HG03439 (cell line): ENCODE measurements around the gene C1orf159.
"Not testable (repeated sequence)": the region's sequence is repeated elsewhere in the genome, so short reads cannot be mapped to it uniquely, and the experiment has no call there.

ENCODE experiments used
- ATAC-seq: cut with Tn5 transposase; IDR thresholded peaks from one replicate; pipeline ENCODE4 v1.9.1; 2021; ENCODE audit warnings: mild to moderate bottlenecking, moderate library complexity; ENCODE audit not compliant: unreplicated experiment

The C1orf159 gene

DNA sequence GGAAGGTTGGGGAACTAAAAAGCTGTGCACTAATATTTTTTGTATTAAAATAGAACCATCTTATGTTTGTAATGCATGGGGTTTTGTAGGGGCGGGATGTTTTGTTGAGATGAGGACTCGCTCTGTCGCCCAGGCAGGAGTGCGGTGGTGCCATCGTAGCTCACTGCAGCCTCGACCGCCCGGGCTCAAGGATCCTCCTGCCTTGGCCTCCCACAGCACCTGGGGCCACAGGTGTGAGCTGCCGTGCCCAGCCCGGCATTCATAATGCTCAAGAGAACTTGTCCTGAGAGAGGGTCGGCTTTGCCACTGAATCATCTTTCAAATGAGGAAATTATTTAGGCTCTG is 3.0 kb upstream of the C1orf159 start:
- ATAC-seq = no peak

DNA sequence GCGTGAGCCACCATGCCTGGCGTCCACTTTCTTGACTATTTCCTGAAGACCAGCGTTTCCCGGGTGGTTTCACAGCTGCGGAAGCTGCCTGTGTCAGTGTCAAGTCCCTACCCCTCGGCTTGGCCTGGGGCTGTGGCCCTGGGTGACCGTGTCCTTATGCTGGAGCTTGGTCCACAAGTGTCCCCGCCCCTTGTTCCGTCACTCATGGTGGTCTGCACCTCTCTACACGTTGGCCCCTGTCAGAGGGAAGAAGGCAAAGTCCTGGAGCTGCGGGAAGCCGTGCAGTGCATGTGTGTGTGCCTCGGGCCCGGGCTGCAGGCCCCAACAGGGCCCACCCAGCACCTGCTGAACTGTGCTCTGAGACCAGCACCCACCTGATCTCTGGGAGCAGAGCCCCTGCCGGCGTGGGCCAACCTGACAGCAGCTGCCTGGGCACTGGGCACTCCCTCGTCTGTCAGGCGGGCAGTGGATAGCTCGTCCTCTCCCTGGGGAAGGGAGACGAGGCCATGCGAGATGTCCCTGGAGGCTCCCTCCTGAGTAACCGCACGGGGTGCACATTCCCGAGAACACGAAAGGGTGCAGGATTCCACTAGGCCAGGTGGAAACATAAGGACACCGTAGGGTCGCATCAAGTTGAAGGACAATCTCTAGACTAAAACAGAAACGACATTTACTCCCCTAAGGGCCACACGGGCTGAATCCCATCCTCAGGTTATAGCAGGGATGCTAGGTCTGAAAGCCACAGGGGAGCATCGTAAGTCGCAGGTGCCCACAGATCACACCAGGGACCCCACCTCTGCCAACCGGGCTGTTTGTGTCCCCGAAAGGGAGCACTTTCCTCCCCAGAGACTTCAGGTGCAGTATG is 2.4 kb upstream of the C1orf159 start:
- ATAC-seq = no peak

DNA sequence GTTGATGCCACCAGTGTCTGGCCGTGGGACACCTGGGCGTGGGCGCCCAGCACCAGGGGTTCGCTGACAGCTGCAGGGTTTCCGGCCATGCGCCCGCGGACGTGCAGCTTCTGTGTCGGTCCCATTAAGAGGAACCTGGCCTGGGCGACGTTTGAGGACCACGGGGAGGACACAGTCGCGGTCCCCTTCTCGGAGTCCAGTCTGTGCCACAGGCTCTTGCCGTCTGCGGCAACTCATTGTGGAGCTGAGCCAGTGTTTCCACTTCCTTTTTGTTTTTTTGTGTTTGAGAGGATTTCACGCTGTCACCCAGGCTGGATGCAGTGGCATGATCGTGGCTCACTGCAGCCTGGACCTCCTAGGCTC is 1.6 kb upstream of the C1orf159 start:
- no peak for ATAC-seq

DNA sequence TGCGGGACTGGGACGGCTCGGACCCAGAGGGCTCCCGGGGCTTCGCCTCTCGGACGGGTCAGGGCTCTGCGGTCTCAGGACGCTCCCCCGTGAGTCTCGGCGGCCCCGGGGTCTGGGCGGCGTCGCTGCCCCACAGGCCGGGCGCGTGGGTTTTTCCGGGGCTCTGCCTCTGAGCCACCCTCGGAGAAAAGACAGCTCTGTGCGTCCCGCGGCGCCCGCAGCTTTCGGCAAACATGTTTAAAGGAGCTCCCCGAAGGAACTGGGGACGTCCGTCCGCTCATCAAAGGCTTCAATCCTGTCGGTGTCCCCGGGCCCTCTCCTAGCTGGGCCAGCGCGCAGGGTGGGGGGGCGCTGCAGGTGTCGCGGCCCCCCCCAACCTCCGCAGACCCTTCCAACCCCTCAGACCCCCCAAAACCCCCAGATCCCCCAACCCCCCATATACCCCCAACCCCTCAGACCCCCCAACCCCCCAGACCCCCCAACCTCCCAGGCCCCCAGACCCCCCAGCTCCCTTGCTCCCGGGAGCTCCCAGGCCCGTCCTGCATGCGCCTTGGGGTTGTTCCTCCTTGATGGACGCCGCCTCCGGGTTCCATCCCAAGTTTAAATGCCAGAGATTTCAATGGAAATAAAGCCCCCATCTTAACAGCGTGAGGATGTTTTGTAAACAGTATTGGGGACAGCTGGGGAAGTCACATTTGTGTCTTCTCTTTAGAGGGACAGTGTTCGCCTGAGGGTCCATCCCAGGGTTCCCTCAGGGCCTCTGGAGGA is 996 bp upstream of the C1orf159 start:
- no peak for ATAC-seq

DNA sequence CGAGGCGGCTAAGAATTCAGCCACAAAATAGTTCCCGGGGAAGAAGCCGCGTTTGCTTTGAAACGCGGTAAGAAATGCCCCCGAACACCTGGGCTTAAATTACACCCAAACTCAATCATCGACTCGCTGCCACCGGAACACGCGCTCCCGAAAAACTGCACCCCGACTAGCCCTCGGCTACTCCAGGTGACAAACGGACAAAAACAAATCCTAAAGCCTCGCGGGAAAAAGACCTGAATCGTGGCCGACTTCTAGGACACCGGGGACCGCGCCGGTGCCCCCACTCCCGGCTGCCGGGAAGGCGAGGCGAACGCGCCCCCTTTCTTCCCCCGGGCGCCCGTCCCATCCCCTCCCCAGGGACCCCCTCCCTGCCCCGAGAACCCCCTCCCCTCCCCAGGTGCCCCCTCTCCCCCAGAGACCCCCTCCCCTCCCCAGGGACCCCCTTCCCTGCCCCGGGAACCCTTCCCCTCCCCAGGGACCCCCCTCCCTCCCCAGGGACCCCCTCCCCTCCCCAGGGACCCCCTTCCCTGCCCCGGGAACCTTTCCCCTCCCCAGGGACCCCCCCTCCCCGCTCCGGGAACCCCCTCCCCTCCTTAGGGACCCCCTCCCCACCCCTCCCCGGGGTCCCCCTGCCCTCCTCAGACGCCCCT is 628 bp downstream of the C1orf159 start:
- ATAC-seq = no peak

DNA sequence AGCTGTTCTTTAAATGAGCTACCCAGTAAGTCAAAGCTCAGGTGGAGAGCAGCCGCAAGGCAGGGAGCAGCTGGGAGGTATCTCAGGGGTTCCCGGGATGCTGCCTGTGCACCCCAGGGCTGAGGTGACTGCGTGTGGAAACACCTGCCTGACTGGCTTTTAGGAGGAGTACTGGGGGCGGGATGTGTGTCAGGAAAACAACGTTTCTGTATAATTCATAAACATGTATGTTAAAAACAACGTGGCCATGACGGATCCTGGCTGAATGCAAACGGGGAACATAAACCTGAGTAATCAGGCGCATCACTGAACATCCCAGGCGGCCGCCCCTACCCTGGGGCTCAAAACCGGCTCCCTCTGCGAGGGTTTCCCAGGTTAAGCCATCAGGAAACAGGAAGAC is 1.5 kb downstream of the C1orf159 start:
- no peak for ATAC-seq

DNA sequence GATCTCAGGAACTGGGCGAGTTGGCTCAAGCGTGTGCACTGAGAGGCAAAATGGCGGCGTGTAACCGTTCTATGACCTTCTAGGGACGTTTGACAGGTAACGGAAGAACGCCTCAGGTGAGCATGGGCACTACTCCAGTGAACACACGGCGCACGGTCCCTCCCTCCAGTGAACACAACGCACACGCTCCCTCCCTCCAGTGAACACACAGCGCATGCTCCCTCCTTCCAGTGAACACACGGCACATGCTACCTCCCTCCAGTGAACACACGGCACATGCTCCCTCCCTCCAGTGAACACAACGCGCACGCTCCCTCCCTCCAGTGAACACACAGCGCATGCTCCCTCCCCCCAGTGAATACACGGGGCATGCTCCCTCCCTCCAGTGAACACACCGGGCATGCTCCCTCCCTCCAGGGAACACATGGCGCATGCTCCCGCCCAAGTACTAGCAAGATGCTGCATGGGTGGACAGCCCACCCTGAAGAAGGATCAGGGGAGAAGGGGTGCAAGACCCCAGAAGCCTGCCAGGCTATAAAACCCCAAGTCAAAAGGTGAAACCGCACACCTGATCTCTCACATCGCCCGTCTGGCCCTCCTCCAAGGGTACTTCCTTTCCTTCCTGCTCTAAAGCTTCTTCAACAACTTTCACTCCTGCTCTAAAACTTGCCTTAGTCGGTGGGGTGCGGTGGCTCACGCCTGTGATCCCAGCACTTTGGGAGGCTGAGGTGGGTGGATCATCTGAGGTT is 3.5 kb downstream of the C1orf159 start:
- no peak for ATAC-seq

DNA sequence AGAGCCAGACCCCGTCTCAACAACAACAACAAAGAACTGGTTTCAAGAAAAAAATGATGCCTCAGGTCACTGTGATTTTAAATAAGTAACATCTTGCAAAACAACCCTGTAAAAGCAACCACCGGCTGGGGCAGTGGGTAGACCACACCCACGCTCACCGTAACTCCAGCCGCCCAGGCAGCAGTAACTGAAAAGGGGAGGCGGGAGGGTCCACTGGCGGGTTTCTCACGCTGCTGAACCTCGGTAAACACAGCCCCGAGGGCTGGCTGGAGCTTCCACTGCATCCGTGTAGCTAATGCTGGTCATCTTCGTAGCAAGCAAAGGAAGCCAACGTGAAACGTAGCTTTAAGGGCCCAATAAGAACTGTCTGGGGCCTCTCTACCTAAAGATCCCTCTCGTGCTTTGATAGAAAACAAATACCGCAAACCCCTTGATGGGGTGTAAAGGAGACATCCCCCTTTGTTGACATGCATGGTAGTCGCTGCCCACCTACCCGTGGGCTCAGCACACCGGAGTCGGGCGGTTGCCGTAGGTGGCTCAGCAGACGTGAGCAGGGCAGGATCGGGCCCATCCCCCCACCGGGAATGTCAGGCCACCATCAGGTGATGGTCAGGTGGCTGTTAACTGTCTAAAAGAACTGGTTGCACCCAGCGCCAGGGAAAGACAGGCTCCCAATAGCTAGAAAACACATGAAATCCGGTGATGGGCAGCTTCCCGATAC is 4.2 kb downstream of the C1orf159 start:
- ATAC-seq = no peak

DNA sequence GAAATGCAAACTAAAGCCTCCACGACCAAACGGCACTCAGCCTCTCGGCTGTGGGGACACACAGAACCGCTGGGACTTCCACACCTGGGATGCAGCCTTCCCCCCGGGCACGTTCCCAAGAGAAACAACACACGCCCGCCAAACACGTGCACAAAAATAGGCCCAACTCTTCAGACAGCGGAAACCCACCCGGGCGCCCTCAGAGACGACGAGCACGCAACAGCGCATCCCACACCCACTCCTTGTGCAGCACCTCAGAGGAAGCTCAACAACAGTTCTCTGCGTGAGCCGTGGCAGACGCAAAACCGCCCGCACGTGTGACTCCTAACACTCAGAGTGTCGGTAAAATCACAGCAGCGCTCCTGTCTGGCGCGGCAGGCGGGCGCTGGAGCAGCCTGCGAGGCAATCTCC is 5.3 kb downstream of the C1orf159 start:
- no peak for ATAC-seq

DNA sequence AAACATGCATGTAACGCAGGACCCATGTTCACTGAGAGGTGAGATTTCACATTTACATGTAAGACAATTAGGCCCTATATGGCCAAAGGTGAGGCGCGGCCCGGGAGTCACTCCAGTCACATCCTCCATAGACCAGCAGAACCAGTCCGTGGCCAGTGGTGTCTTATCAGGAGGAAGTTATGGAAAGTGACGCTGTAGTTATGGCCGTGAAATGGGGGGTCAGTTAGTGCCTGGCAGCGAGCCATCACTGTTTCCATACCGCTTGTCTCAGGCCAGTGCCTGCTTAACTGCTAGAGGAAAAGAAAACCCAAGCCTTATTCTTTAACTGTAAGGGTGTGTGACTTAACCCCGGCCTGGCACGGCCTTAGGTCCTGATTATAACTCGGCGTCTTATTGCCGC is 6.1 kb downstream of the C1orf159 start:
- ATAC-seq = no peak

DNA sequence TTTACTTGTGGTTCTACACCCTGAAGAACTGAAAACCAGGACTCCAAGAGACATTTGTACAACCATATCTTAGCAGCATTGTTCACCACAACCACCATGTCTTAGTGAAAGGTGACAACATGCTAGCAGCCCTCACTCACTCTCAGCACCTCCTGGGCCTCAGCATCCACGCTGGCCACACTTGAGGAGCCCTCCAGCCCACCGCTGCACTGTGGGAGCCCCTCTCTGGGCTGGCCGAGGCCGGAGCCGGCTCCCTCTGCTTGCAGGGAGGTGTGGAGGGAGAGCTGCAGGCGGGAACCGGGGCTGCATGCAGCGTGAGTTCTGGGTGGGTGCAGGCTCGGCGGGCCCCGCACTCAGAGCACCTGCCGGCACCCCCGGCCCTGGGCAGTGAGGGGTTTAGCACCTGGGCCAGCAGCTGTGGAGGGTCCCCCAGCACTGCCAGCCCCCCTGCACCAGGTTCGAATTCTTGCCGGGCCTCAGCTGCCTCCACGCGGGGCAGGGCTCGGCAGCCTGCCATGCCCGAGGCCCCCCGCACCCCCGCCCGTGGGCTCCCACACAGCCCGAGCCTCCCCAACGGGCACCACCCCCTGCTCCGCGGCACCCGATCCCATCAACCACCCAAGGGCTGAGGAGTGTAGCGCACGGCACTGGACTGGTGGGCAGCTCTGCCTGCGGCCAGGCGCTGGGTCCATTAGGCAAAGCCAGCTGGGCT is 9.2 kb downstream of the C1orf159 start:
- no peak for ATAC-seq

DNA sequence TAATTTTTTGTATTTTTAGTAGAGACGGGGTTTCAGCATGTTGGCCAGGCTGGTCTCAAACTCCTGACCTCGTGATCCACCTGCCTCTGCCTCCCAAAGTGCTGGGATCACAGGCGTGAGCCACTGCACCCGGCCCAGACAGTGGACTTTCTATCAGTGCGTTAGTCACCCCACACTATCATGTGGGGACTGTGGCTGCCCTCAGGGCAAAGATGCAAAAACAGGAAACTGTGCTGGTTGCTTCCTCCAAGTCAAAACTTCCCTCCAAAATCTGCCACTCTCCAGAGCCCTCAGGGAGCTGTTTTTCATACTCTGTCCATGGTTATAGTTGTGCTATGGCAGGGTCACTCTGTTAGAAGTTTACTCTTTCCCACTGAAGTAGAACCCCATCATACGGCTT is 11.7 kb downstream of the C1orf159 start:
- ATAC-seq = not testable (repeated sequence)

DNA sequence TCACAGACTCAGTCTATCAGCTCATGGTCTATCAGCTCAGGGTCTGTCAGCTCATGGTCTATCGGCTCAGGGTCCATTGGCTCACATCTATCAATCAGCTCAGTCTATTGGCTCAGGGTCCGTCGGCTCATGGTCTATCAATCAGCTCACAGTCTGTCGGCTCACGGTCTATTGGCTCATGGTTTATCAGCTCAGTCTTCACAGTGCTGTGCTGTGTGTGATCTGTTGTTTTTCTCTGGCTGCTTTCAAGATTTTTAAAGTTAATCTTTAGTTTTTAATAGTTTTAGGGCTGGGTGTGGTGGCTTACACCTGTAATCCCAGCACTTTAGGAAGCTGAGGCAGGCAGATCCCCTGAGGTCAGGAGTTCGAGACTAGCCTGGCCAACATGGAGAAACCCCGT is 14.4 kb downstream of the C1orf159 start:
- no peak for ATAC-seq

DNA sequence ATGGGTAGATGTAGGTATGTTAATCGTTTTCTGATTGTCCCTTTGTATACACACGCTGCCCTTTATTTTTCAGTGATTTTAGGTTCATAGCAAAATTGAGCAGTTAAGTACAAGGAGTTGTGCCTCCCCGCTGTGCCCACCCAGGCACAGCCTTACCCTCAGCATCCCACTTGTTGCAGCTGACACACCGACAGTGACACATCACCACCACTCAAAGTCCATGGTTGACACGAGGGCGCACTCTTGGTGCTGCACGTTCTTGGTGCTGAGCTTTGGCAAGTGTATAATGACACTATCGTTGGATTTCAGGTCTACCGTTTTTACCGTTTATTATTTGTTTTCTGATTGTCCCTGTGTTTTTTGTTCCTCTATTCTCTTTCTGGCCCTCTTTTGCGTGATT is 15.6 kb downstream of the C1orf159 start:
- no peak for ATAC-seq

DNA sequence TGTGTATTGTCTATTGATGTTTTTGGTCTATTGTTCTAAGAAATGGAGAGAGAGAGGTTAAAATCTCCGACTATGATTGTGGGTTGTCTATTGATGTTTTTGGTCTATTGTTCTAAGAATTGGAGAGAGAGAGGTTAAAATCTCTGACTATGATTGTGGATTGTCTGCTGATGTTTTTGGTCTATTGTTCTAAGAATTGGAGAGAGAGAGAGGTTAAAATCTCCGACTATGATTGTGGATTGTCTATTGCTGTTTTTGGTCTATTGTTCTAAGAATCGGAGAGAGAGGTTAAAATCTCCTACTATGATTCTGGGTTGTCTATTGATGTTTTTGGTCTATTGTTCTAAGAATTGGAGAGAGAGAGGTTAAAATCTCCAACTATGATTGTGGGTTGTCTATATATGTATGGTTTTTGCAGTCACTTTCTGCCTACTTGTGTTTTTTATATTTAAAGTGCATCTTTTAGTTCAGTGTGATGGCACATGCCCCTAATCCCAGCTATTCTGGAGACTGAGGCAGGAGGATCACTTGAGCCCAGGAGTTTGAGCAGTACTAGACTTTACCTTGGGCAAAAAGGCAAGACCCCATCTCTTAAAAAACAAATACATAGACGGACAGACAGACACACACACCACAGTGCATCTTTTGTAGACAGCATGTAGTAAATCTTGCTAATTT is 16.2 kb downstream of the C1orf159 start:
- ATAC-seq = no peak

DNA sequence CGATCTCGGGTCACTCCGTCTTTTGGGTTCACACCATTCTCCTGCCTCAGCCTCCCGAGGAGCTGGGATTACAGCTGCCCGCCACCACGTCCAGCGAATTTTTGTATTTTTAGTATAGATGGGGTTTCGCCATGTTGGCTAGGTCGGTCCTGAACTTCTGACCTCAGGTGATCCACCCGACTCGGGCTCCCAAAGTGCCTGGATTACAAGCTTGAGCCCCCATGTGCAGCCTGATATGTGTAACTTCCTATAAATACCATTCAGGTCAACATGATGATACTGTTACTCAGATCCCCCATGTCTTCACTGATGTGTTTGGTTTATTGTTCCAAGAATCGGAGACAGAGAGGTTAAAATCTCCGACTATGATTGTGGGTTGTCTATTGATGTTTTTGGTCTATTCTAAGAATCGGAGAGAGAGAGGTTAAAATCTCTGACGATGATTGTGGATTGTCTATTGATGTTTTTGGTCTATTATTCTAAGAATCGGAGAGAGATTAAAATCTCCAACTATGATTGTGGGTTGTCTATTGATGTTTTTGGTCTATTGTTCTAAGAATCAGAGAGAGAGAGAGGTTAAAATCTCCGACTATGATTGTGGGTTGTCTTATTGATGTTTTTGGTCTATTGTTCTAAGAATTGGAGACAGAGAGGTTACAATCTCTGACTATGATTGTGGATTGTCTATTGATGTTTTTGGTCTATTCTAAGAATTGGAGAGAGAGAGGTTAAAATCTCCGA is 17.0 kb downstream of the C1orf159 start:
- no peak for ATAC-seq

DNA sequence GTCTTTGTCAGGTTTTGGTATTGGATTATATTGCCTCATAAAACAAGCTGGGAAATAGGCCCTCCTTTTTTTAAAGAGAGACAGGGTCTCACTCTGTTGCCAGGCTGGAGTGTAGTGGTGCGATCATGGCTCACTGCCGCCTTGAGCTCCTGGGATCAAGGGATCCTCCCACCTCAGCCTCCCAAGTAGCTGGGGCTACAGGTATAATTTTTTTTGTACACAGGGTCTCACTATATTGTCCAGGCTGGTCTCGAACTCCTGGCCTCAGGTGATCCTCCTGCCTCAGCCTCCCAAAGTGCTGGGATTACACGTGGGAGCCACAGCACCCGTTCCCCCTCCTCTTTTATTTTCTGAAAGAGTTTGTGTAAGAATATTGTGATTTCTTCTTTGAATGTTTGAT is 19.8 kb downstream of the C1orf159 start:
- ATAC-seq = not testable (repeated sequence)

DNA sequence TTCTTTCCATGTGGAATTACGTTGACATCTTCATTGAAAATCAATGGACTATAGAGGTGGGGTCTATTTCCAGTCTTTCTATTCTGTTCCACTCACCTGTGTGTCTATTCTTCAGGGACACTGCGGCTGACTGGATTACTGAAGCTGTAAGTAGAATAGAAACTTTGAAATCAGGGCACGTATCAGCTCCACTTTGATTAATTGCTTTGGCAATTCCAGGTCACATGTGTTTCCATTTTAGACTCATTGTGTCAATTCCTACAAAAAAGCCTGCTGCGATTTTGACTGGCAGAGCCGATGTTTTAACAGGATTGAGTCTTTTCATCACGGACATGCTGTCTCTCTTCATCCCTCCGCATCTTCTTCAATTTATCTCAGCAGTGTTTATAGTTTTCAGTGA is 20.9 kb downstream of the C1orf159 start:
- no peak for ATAC-seq

DNA sequence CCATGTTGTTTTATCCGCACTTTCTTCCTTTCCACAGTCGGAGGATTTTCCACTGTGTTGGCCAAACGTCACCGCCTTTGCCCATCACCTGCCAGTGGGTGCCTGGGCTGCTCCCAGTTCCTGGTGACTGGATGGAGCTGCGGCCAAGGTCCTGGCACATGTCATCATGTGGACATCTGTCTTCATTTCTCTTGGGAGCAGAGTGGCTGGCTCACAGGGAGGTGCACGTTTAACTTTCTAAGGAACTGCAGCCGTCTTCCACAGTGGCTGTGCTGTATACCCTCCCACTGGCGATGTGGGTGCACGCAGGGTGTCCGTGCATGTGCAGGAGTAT is 22.3 kb downstream of the C1orf159 start:
- ATAC-seq = no peak
